GM13977 (cell line): ENCODE results near the gene NUDC.

Source experiments
- DNase-seq: peaks from one replicate; pipeline ENCODE4 v3.0.0; 2012; ENCODE audit warnings: low spot score
- CTCF ChIP-seq: IDR thresholded peaks from 2 replicates; pipeline ENCODE4 v1.5.1; 2012; ENCODE audit warnings: mild to moderate bottlenecking, control low read depth; ENCODE audit not compliant: insufficient read depth; ENCODE audit errors: extremely low read depth, missing control alignments
- in situ Hi-C: fragments of 300-500 bp; cut with MboI; formaldehyde crosslinking; loops from one replicate; pipeline ENCODE4 v1.12.0; 2022; ENCODE audit warnings: low sequenced_read_pairs, low pct_unique_long_range_greater_than_20kb, mixed read lengths, inconsistent platforms; ENCODE audit not compliant: unreplicated experiment

The NUDC gene

GRCh38 chr1:26922431-26922729, 837 bp downstream of the NUDC start:
- no peak for DNase-seq
- in situ Hi-C loops, result no loop called here
- TF ChIP-seq CTCF, result no peak

GRCh38 chr1:26922901-26923300, 1.4 kb downstream of the NUDC start:
- in situ Hi-C loops, result no loop called here
- no peak for DNase-seq
- TF ChIP-seq CTCF, result no peak

GRCh38 chr1:26923711-26924110, 2.2 kb downstream of the NUDC start:
- in situ Hi-C loops, result no loop called here
- no peak for TF ChIP-seq CTCF
- DNase-seq, result no peak

- peak; percentile 51 for DNase-seq
- in situ Hi-C loops, result no loop called here
- no peak for TF ChIP-seq CTCF
Observed at GRCh38 chr1:26932531-26932930, 11.0 kb downstream of the NUDC start.

- TF ChIP-seq CTCF, result no peak
Observed at GRCh38 chr1:26936823-26937222, 15.3 kb downstream of the NUDC start.

GRCh38 chr1:26938004-26938658, 16.6 kb downstream of the NUDC start:
- TF ChIP-seq CTCF, result no peak
- in situ Hi-C loops, result no loop called here
- no peak for DNase-seq

More at GRCh38 chr1:26936823-26937222, 15.3 kb downstream of the NUDC start:
- in situ Hi-C loops, result no loop called here
- no peak for DNase-seq

- no peak for TF ChIP-seq CTCF
- no peak for DNase-seq
- in situ Hi-C loops, result no loop called here
Observed at GRCh38 chr1:26938659-26939025, 17.1 kb downstream of the NUDC start.
